PC-3 (cell line): ENCODE results near the gene CDK11A. TPM values are rescaled to one million over a fixed set of nuclear protein-coding genes. Genes with fewer than 3 reads are reported as not detected.
A peak's percentile ranks its signal among the peaks of the same experiment; 100 is the strongest.

Experiments used
- ATAC-seq: fragments of 200-7000 bp; cut with Tn5 transposase; 2 replicates; pipeline ENCODE4 v1.9.1; 2020; ENCODE audit warnings: mild to moderate bottlenecking, moderate library complexity
- BruUV-seq: library from RNA; stranded (reverse); fragments of 400-500 nt; replicated peaks from 2 replicates; lab custom pipeline; 2021; lab: Mats Ljungman, UMichigan
- CTCF ChIA-PET: fragments of 300-600 bp; sonication (Branson Sonifier 250); formaldehyde crosslinking; loops from one replicate; lab custom pipeline; 2022; ENCODE audit warnings: antibody characterized with exemption; lab: Charles Lee
- POLR2A ChIA-PET: fragments of 300-600 bp; sonication (Branson Sonifier 250); formaldehyde crosslinking; loops from one replicate; lab custom pipeline; 2022; ENCODE audit warnings: antibody characterized with exemption; ENCODE audit not compliant: unreplicated experiment; lab: Charles Lee
- DNase-seq: peaks from one replicate; pipeline ENCODE4 v3.0.0-alpha.2; 2015
- H2AFZ ChIP-seq: fragments of 300-600 bp; sonication (generic); 2 replicates; pipeline ENCODE4 v1.6.0; 2016; ENCODE audit warnings: antibody characterized with exemption, low read length
- H3F3A ChIP-seq: fragments of 300-600 bp; sonication (generic); one replicate; pipeline ENCODE4 v1.6.0; 2017; ENCODE audit warnings: antibody characterized with exemption, low read length, control low read depth, mild to moderate bottlenecking; ENCODE audit not compliant: unreplicated experiment
- H3K27ac ChIP-seq: fragments of 300-600 bp; sonication (generic); 2 replicates; pipeline ENCODE4 v1.5.1; 2016; ENCODE audit warnings: mild to moderate bottlenecking, low read length
- H3K27me3 ChIP-seq: fragments of 300-600 bp; sonication (generic); 2 replicates; pipeline ENCODE4 v1.6.1; 2016; ENCODE audit warnings: low read length, mixed read lengths
- H3K36me3 ChIP-seq: fragments of 300-600 bp; sonication (generic); 2 replicates; pipeline ENCODE4 v1.6.1; 2016; ENCODE audit warnings: low read depth, mixed run types, low read length, mixed read lengths
- H3K4me1 ChIP-seq: fragments of 300-600 bp; sonication (generic); 2 replicates; pipeline ENCODE4 v1.5.1; 2016; ENCODE audit warnings: low read length; ENCODE audit not compliant: insufficient read depth
- H3K4me2 ChIP-seq: fragments of 300-600 bp; sonication (generic); 2 replicates; pipeline ENCODE4 v1.6.0; 2016; ENCODE audit warnings: low read length
- H3K4me3 ChIP-seq: fragments of 300-600 bp; sonication (generic); 2 replicates; pipeline ENCODE4 v1.5.1; 2016; ENCODE audit warnings: mild to moderate bottlenecking, low read length, mixed read lengths
- H3K79me2 ChIP-seq: fragments of 300-600 bp; sonication (generic); 2 replicates; pipeline ENCODE4 v1.6.1; 2017; ENCODE audit warnings: low read length, mixed read lengths
- H3K9ac ChIP-seq: fragments of 300-600 bp; sonication (generic); 2 replicates; pipeline ENCODE4 v1.6.0; 2016; ENCODE audit warnings: mild to moderate bottlenecking, low read length
- H3K9me2 ChIP-seq: fragments of 300-600 bp; sonication (generic); replicated peaks from 2 replicates; pipeline ENCODE4 v1.6.1; 2016; ENCODE audit warnings: mixed run types, low read length, mixed read lengths
- H3K9me3 ChIP-seq: fragments of 300-600 bp; sonication (generic); 2 replicates; pipeline ENCODE4 v1.6.1; 2016; ENCODE audit warnings: low read length, mixed read lengths
- H4K20me1 ChIP-seq: fragments of 300-600 bp; sonication (generic); 2 replicates; pipeline ENCODE4 v1.6.1; 2016; ENCODE audit warnings: low read length, mixed read lengths
- CTCF ChIP-seq: fragments of 300-600 bp; sonication (generic); conservative IDR thresholded peaks from 2 replicates; pipeline ENCODE4 v1.5.1; 2017; ENCODE audit warnings: antibody characterized with exemption, low read depth, mild to moderate bottlenecking, low read length
- EZH2 ChIP-seq: fragments of 300-600 bp; sonication (generic); IDR thresholded peaks from one replicate; pipeline ENCODE4 v1.6.1; 2017; ENCODE audit warnings: antibody characterized with exemption, mild to moderate bottlenecking, low read length; ENCODE audit not compliant: unreplicated experiment
- EZH2phosphoT487 ChIP-seq: fragments of 300-600 bp; sonication (generic); IDR thresholded peaks from 2 replicates; pipeline ENCODE4 v1.6.1; 2018; ENCODE audit warnings: mild to moderate bottlenecking, antibody characterized with exemption, low read length, borderline replicate concordance
- intact Hi-C: fragments of 100-400 bp; cut with micrococcal nuclease; formaldehyde crosslinking; loops from 2 replicates; pipeline ENCODE4 v1.9.0; 2023
- total RNA-seq: library from RNA; depleted of rRNA; stranded (reverse); fragments of >200 nt; gene quantifications from 2 replicates; pipeline ENCODE4 v1.2.3, GENCODE V29; 2014

The CDK11A gene
- total RNA-seq, 1 experiment from 2014 or later: 11.6 TPM

- H4K20me1 ChIP-seq: peaks cover 16% of the 10 kb centered on the region
- intact Hi-C loops: loop anchor here (5.0 kb wide), 1 partner anchor 148 kb away; no protein-coding TSS in a partner anchor
- H3K4me3 ChIP-seq: peak overlapping the region; percentile 17; the same call in 1 of the 2 replicates
- H3K9me3 ChIP-seq: no peaks in the 10 kb centered on the region
- H3K36me3 ChIP-seq: peaks cover 66% of the 10 kb centered on the region
- peaks cover 55% of the 10 kb centered on the region for H3K79me2 ChIP-seq
- no peak overlapping the region for H2AFZ ChIP-seq
- peak; percentile 99 for DNase-seq
- H3K27me3 ChIP-seq: no peaks in the 10 kb centered on the region
- H3K4me1 ChIP-seq: peaks cover 40% of the 10 kb centered on the region
- ChIA-PET CTCF (interaction anchor here (0.6 to 0.7 kb wide), 2 partner anchors 147 to 280 kb away, joined by 3 read pairs; no protein-coding TSS in a partner anchor), POLR2A (interaction anchor here (0.6 kb wide), 1 partner anchor 150 kb away, joined by 8 read pairs; no protein-coding TSS in a partner anchor)
- H3K9ac ChIP-seq: peak overlapping the region; percentile 55
- no peaks in the 10 kb centered on the region for H3K9me2 ChIP-seq
- peak overlapping the region; percentile 78 for H3K27ac ChIP-seq
- H3K4me2 ChIP-seq: peak overlapping the region; percentile 56
- BruUV-seq: no TSS peak
- ATAC-seq: peak; percentile 80
- no peaks in the 10 kb centered on the region for H3F3A ChIP-seq
- TF ChIP-seq EZH2phosphoT487 (peak; percentile 76; the same call in 1 of the 2 replicates), EZH2 (no peak), CTCF (no peak)
These were observed 34.7 kb upstream of the CDK11A start for GRCh38 chr1:1758692-1759455.

- ChIA-PET CTCF (interaction anchor here (0.6 to 0.7 kb wide), 2 partner anchors 148 to 281 kb away, joined by 3 read pairs; no protein-coding TSS in a partner anchor), POLR2A (interaction anchor here (0.5 kb wide), 1 partner anchor 131 kb away, joined by 4 read pairs; no protein-coding TSS in a partner anchor)
- H3K4me3 ChIP-seq: peak overlapping the region; percentile 6; the same call in 1 of the 2 replicates
- peak overlapping the region; percentile 78 for H3K27ac ChIP-seq
- TF ChIP-seq EZH2: no peak
- no peak for TF ChIP-seq CTCF
- no peak for TF ChIP-seq EZH2phosphoT487
- peaks cover 52% of the 10 kb centered on the region for H3K79me2 ChIP-seq
- BruUV-seq: TSS peak; percentile 67
- no peak for ATAC-seq
- intact Hi-C loops: loop anchor here (5.0 kb wide), 1 partner anchor 149 kb away; no protein-coding TSS in a partner anchor
- H3K27me3 ChIP-seq: no peaks in the 10 kb centered on the region
- peaks cover 16% of the 10 kb centered on the region for H4K20me1 ChIP-seq
- H3K9ac ChIP-seq: peak overlapping the region; percentile 55
- H3K36me3 ChIP-seq: peaks cover 70% of the 10 kb centered on the region
- H3K9me2 ChIP-seq: no peaks in the 10 kb centered on the region
- peak; percentile 1 for DNase-seq
- peak overlapping the region; percentile 56 for H3K4me2 ChIP-seq
- H3F3A ChIP-seq: no peaks in the 10 kb centered on the region
- H3K4me1 ChIP-seq: peaks cover 32% of the 10 kb centered on the region
- no peaks in the 10 kb centered on the region for H3K9me3 ChIP-seq
- H2AFZ ChIP-seq: no peak overlapping the region
These were observed 34.0 kb upstream of the CDK11A start for GRCh38 chr1:1758059-1758621.
